DOHH2 (cell line): ENCODE data around the gene CLCN1.

Experiments
- EZH2phosphoT487 ChIP-seq: fragments of 200-600 bp; sonication (generic); IDR thresholded peaks from 2 replicates; pipeline ENCODE4 v1.6.1; 2017; ENCODE audit warnings: borderline replicate concordance, mild to moderate bottlenecking, antibody characterized with exemption, low read length, moderate library complexity, mixed read lengths
- TF ChIP-seq, protein P1 (sequence below): fragments of 200-600 bp; sonication (generic); IDR thresholded peaks from one replicate; pipeline ENCODE4 v1.5.1; 2014; ENCODE audit warnings: antibody characterized with exemption, mild to moderate bottlenecking, low read depth, low read length; ENCODE audit not compliant: poor library complexity, severe bottlenecking

GRCh38 chr7:143376396-143376795 is 60.5 kb downstream of the CLCN1 start:
- TF ChIP-seq, protein P1, sequence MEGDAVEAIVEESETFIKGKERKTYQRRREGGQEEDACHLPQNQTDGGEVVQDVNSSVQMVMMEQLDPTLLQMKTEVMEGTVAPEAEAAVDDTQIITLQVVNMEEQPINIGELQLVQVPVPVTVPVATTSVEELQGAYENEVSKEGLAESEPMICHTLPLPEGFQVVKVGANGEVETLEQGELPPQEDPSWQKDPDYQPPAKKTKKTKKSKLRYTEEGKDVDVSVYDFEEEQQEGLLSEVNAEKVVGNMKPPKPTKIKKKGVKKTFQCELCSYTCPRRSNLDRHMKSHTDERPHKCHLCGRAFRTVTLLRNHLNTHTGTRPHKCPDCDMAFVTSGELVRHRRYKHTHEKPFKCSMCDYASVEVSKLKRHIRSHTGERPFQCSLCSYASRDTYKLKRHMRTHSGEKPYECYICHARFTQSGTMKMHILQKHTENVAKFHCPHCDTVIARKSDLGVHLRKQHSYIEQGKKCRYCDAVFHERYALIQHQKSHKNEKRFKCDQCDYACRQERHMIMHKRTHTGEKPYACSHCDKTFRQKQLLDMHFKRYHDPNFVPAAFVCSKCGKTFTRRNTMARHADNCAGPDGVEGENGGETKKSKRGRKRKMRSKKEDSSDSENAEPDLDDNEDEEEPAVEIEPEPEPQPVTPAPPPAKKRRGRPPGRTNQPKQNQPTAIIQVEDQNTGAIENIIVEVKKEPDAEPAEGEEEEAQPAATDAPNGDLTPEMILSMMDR, result no peak
- no peak for TF ChIP-seq EZH2phosphoT487
